ENCODE results near the gene IGFL1. TPM values are rescaled to one million over a fixed set of nuclear protein-coding genes. Genes with fewer than 3 reads are reported as not detected.
"Not testable (repeated sequence)": the region's sequence is repeated elsewhere in the genome, so short reads cannot be mapped to it uniquely, and the experiment has no call there.

IGFL1 gene
- total RNA-seq, 3 donors from 2014 or later, result not detected

GRCh38 chr19:46192992-46193650 is 36.4 kb upstream of the IGFL1 start:
- intact Hi-C loops (cut with DNase I, micrococcal nuclease), result loop anchor here in 1 of 2 donors (10.0 kb wide), 1 partner anchor 108 kb away; no protein-coding TSS in a partner anchor
- peak; percentile 75 for ATAC-seq
- Histone ChIP-seq H3K36me3 (ENCODE audit: low read depth) (no peaks in the 10 kb centered on the region), H3K9me3 (no peaks in the 10 kb centered on the region), H3K4me3 (no peak overlapping the region), H3K4me1 (ENCODE audit: low read depth) (no peaks in the 10 kb centered on the region)
- TF ChIP-seq, protein P1, sequence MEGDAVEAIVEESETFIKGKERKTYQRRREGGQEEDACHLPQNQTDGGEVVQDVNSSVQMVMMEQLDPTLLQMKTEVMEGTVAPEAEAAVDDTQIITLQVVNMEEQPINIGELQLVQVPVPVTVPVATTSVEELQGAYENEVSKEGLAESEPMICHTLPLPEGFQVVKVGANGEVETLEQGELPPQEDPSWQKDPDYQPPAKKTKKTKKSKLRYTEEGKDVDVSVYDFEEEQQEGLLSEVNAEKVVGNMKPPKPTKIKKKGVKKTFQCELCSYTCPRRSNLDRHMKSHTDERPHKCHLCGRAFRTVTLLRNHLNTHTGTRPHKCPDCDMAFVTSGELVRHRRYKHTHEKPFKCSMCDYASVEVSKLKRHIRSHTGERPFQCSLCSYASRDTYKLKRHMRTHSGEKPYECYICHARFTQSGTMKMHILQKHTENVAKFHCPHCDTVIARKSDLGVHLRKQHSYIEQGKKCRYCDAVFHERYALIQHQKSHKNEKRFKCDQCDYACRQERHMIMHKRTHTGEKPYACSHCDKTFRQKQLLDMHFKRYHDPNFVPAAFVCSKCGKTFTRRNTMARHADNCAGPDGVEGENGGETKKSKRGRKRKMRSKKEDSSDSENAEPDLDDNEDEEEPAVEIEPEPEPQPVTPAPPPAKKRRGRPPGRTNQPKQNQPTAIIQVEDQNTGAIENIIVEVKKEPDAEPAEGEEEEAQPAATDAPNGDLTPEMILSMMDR (IDR thresholded peaks at IDR 0.05), result no peak
- peak in 1 of 3 donors; percentile 10 for DNase-seq

DNA sequence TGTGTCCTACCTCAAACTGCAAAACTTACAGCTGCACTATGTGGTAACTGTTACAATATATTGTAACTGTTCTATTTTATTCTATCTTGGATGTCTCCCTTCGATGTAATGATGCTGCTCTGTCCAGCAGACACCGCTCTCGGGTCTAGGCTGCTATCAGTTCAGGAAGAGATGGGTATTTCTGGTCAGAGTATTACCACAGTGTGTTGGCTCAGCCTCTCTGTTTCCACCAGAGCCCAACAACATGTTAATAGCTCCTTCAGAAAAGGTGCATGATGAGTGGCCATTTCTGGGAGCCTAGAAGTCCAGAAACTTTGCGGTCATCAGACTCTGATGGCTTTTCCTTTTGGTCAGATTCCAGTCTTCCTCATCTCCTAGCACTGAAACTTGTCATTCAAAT is 35.9 kb upstream of the IGFL1 start:
- TF ChIP-seq, protein P1 (IDR thresholded peaks at IDR 0.05), result no peak
- no peak overlapping the region for H3K4me3 ChIP-seq
- ATAC-seq (no peak), DNase-seq (no peak)
- H3K4me1 ChIP-seq (ENCODE audit: low read depth), result no peaks in the 10 kb centered on the region
- H3K36me3 ChIP-seq (ENCODE audit: low read depth), result no peaks in the 10 kb centered on the region
- intact Hi-C loops (cut with DNase I, micrococcal nuclease), result loop anchor here in 1 of 2 donors (10.0 kb wide), 1 partner anchor 109 kb away; no protein-coding TSS in a partner anchor
- no peaks in the 10 kb centered on the region for H3K9me3 ChIP-seq

DNA sequence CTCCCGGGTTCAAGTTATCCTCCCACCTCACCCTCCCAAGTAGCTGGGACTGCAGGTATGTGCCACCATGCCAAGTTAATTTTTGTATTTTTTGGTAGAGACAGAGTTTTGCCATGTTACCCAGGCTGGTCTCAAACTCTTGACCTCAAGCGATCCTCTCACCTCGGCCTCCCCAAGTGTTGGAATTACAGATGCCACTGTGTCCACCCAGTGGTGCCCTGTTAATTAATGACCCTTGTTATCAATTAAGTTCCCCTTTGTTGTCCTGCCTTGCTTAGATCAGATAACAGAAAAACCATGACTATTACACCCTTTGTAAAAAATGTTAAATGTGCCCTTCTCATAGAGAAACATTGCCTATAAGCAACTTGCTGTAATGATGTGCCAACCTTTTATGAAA is 34.4 kb upstream of the IGFL1 start:
- no peak for ATAC-seq
- Histone ChIP-seq H3K4me1 (ENCODE audit: low read depth) (no peaks in the 10 kb centered on the region), H3K9me3 (no peaks in the 10 kb centered on the region), H3K4me3 (no peak overlapping the region), H3K36me3 (ENCODE audit: low read depth) (no peaks in the 10 kb centered on the region)
- intact Hi-C loops (cut with DNase I, micrococcal nuclease), result loop anchor here in 1 of 2 donors (10.0 kb wide), 1 partner anchor 110 kb away; no protein-coding TSS in a partner anchor
- TF ChIP-seq, protein P1 (IDR thresholded peaks at IDR 0.05), result no peak
- DNase-seq, result no peak

DNA sequence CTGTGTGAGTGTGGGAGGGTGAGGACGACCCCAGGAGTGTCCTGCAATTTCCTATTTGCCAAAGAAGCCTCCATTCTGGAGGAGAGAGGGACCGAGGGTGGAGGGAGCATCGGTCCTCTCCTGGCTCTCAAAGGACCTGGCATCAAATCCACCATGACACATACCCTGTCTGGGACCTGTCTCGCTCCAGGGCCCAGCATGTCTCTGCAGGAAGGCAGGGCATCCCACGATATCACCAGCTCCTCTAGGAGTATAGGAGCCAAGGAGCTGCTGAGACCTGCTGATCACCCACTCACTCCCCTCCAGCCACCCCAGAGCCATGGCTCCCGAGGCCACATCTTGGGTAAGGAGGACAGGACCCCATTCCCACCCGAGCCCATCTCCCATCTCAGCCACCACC is 33.6 kb upstream of the IGFL1 start:
- DNase-seq; H3K36me3 ChIP-seq (ENCODE audit: low read depth); H3K4me3 ChIP-seq; H3K4me1 ChIP-seq (ENCODE audit: low read depth); H3K9me3 ChIP-seq; ATAC-seq: not testable (repeated sequence)
- intact Hi-C loops (cut with DNase I, micrococcal nuclease), result loop anchor here in 1 of 2 donors (10.0 kb wide), 1 partner anchor 111 kb away; no protein-coding TSS in a partner anchor

DNA sequence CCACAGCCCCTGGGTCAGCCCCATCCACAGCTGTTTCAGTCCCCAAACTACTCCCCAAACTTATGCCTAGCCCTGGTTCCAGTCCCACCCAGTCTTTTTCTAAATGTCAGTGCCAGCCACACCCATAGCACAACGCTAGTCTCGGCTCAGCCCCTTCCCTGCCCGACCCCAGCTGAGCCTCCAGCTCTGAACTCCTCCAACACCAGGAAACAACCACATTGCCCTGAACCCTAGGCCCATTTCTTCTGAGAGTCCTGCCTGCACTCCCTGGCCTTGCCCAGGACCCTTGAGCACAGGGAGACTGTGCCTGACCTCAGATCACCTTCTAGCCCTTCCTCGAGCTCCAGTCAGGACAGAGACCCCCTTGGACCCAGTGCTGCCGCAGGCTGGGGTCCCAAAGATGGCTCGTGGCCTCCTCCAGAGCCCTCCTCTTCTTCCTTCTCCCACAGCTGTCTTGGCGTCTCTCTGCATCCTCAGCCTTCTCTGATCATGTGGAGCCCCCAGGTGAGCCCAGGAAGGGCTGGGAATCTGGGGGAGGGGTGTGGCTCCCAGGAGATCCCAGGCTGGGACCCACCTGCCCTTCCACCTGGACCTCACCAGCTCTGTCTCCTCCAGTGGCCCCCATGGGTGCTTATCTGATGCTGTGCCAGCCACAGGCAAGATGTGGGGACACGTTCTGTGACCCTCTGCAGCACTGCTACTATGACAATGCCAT is 33.0 kb upstream of the IGFL1 start:
- Histone ChIP-seq H3K9me3 (no peaks in the 10 kb centered on the region), H3K4me1 (ENCODE audit: low read depth) (no peaks in the 10 kb centered on the region), H3K36me3 (ENCODE audit: low read depth) (no peaks in the 10 kb centered on the region), H3K4me3 (no peak overlapping the region)
- no peak for DNase-seq
- TF ChIP-seq, protein P1 (IDR thresholded peaks at IDR 0.05), result no peak
- no peak for ATAC-seq
- intact Hi-C loops (cut with DNase I, micrococcal nuclease), result loop anchor here in 1 of 2 donors (10.0 kb wide), 1 partner anchor 112 kb away; no protein-coding TSS in a partner anchor

Measured in mucosa of descending colon (tissue), 3 donors.